Measurements from ENCODE around the gene UBAP1.

DNA sequence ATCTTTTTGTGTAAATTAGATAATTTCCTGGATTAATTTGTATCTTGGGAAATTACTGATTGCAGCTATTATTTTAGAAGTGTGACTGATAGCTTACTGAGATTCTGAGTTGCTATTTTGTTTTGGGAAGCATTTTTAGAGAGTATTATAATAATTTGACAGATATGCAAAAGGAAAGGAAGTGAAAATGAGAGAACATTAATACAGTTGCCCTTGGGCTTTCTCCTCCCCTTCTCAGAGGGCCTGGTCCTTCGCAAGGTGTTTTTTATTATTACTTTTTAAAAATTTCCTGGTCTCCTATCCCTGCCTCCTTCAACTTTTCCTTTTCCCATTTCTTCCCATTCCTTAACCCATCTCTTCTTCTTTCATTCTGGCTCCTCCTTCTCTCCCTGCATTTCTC is 32.6 kb downstream of the UBAP1 start:
- TF ChIP-seq, protein P1, sequence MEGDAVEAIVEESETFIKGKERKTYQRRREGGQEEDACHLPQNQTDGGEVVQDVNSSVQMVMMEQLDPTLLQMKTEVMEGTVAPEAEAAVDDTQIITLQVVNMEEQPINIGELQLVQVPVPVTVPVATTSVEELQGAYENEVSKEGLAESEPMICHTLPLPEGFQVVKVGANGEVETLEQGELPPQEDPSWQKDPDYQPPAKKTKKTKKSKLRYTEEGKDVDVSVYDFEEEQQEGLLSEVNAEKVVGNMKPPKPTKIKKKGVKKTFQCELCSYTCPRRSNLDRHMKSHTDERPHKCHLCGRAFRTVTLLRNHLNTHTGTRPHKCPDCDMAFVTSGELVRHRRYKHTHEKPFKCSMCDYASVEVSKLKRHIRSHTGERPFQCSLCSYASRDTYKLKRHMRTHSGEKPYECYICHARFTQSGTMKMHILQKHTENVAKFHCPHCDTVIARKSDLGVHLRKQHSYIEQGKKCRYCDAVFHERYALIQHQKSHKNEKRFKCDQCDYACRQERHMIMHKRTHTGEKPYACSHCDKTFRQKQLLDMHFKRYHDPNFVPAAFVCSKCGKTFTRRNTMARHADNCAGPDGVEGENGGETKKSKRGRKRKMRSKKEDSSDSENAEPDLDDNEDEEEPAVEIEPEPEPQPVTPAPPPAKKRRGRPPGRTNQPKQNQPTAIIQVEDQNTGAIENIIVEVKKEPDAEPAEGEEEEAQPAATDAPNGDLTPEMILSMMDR (conservative IDR thresholded peaks at IDR 0.05; ENCODE audit: low read depth in 2 of 2) = no peak
- no peak for TF ChIP-seq CREB1 (CRISPR knock-in tag; IDR thresholded peaks at IDR 0.05; ENCODE audit: low read depth)
- TF ChIP-seq, protein P2, sequence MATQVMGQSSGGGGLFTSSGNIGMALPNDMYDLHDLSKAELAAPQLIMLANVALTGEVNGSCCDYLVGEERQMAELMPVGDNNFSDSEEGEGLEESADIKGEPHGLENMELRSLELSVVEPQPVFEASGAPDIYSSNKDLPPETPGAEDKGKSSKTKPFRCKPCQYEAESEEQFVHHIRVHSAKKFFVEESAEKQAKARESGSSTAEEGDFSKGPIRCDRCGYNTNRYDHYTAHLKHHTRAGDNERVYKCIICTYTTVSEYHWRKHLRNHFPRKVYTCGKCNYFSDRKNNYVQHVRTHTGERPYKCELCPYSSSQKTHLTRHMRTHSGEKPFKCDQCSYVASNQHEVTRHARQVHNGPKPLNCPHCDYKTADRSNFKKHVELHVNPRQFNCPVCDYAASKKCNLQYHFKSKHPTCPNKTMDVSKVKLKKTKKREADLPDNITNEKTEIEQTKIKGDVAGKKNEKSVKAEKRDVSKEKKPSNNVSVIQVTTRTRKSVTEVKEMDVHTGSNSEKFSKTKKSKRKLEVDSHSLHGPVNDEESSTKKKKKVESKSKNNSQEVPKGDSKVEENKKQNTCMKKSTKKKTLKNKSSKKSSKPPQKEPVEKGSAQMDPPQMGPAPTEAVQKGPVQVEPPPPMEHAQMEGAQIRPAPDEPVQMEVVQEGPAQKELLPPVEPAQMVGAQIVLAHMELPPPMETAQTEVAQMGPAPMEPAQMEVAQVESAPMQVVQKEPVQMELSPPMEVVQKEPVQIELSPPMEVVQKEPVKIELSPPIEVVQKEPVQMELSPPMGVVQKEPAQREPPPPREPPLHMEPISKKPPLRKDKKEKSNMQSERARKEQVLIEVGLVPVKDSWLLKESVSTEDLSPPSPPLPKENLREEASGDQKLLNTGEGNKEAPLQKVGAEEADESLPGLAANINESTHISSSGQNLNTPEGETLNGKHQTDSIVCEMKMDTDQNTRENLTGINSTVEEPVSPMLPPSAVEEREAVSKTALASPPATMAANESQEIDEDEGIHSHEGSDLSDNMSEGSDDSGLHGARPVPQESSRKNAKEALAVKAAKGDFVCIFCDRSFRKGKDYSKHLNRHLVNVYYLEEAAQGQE (IDR thresholded peaks at IDR 0.05; ENCODE audit: unreplicated experiment) = no peak
- no peak for TF ChIP-seq POLR2AphosphoS5 (IDR thresholded peaks at IDR 0.05; ENCODE audit: low read depth)
- no peak for TF ChIP-seq EZH2 (IDR thresholded peaks at IDR 0.05; ENCODE audit: low read depth, unreplicated experiment)
- no peak for TF ChIP-seq JUNB (IDR thresholded peaks at IDR 0.05; ENCODE audit: unreplicated experiment)
- TF ChIP-seq, protein P3, sequence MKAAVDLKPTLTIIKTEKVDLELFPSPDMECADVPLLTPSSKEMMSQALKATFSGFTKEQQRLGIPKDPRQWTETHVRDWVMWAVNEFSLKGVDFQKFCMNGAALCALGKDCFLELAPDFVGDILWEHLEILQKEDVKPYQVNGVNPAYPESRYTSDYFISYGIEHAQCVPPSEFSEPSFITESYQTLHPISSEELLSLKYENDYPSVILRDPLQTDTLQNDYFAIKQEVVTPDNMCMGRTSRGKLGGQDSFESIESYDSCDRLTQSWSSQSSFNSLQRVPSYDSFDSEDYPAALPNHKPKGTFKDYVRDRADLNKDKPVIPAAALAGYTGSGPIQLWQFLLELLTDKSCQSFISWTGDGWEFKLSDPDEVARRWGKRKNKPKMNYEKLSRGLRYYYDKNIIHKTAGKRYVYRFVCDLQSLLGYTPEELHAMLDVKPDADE (IDR thresholded peaks at IDR 0.05) = no peak
